CD4-positive, alpha-beta T cell treated with Interleukin-4 for 4 hours (primary cell): Measurements from ENCODE around the gene RABL6.

ENCODE experiments used
- DNase-seq: peaks from one replicate; pipeline ENCODE4 v3.0.0-alpha.2; 2020

The RABL6 gene

GRCh38 chr9:136886610-136887597, 79.2 kb downstream of the RABL6 start:
- no peak for DNase-seq

DNA sequence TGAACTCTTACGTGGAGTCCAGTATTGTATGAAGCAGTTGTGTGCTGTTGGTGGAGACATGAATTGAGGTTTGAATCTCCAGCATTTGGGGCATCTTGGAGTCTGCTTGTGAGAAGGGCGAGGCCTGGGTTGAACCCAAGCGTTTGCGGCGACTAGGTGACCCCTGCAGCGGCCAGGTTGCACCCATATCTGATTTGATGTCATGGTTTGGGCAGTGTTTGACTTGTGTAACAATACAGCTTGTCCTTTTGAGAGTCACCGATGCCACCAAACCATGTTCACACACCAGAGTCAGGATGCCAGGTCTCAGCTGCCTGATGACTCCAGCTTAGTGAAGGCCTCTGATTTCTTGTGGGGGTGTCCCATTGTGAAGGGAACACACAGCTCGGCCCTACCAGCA, 80.7 kb downstream of the RABL6 start:
- DNase-seq: no peak

DNA sequence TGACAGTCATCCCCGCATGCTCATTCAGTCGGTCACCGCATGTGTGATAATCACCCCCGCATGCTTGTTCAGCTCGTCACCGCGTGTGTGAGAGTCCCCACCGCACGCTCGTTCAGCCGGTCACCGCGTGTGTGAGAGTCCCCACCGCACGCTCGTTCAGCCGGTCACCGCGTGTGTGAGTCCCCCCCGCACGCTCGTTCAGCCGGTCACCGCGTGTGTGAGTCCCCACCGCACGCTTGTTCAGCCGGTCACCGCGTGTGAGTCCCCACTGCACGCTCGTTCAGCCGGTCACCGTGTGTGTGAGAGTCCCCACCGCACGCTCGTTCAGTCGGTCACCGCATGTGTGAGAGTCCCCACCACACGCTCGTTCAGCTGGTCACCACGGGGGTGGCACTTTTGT, 82.1 kb downstream of the RABL6 start:
- DNase-seq: no peak

DNA sequence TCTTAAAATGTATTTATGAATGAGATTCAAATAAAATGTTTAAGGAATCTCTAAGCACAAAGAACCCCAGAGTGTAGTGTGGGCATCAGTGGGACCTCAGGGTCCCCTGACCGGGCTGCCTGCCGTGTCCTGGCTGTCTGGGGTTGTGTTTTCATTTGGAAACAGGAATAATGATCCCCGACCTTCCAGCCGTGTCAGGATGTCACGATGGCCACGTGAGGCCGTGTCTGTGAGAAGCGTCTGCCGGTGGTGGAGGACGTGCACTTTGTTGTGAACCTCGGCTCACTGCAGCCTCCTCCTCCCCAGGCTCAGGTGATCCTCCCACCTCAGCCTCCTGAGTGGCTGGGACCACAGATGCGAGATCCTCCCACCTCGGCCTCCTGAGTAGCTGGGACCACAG, 82.9 kb downstream of the RABL6 start:
- DNase-seq: no peak
